ENCODE results near the gene SUB1. TPM values are rescaled to one million over a fixed set of nuclear protein-coding genes. Genes with fewer than 3 reads are reported as not detected.

SUB1 gene
- total RNA-seq, 4 donors from 2014 or later = 59.6 to 280 (median 134) TPM

DNA sequence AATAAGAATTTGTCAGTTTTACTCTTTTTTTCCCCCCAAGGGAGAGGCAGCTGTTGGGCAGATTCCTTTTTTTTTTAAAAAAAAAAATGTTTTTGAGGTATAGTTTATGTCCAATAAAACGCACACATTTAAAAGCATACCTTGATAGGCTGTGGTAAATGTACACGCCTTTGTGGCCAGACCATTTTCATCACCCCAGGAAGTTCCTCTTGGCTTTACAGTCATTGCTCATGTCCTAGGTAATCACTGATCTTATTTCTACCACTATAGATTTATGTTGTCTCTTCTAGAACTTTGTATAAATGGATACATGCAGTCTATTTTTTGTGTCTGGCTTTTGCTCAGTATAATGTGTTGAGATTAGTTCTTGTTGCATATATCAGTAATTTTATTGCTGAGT lies 9.8 kb downstream of the SUB1 start:
- peaks cover 0 to 37% (median 3%) of the 10 kb centered on the region in 3 donors for H3K4me1 ChIP-seq
- intact Hi-C loops (cut with DNase I) = no loop called here
- H3K9me3 ChIP-seq = no peaks in the 10 kb centered on the region
- 67 to 69% methylated on average over 2 of the region's 2 CpGs for WGBS, 2 donors
- no peaks in the 10 kb centered on the region for H3K27me3 ChIP-seq
- no peak overlapping the region for H3K4me3 ChIP-seq
- peaks cover 0 to 95% (median 22%) of the 10 kb centered on the region in 3 donors for H3K36me3 ChIP-seq
- DNase-seq = no peak
- no peak overlapping the region for H3K27ac ChIP-seq
- TF ChIP-seq, protein P1, sequence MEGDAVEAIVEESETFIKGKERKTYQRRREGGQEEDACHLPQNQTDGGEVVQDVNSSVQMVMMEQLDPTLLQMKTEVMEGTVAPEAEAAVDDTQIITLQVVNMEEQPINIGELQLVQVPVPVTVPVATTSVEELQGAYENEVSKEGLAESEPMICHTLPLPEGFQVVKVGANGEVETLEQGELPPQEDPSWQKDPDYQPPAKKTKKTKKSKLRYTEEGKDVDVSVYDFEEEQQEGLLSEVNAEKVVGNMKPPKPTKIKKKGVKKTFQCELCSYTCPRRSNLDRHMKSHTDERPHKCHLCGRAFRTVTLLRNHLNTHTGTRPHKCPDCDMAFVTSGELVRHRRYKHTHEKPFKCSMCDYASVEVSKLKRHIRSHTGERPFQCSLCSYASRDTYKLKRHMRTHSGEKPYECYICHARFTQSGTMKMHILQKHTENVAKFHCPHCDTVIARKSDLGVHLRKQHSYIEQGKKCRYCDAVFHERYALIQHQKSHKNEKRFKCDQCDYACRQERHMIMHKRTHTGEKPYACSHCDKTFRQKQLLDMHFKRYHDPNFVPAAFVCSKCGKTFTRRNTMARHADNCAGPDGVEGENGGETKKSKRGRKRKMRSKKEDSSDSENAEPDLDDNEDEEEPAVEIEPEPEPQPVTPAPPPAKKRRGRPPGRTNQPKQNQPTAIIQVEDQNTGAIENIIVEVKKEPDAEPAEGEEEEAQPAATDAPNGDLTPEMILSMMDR (IDR thresholded peaks at IDR 0.05) = no peak
- TF ChIP-seq POLR2A (IDR thresholded peaks at IDR 0.05) = no peak

DNA sequence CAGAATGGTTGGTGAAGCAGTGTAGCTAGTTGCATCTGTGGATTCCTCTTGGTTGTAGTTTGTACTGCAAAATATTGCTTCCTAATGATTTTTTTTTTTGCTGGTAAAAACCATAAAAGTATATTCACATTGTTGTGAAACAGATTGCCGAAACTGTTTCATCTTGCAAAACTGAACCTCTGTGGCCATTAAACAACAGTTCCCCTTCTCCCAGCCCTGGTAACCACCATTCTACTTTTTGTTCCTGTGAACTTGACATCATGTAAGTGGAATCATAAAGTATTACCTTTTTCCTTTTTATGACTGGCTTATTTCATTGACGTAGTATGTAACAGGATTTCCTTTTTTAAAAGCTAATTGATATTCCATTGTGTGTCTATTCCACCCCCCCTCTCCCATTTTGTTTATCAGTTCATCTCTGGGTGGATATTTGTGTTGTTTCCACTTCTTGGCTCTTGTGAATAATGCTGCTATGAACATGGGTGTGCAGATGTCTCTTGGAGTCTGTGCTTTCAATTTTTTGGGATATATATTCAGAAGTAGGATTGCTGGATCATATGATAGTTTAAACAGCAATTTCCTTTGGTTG lies 11.8 kb downstream of the SUB1 start:
- no peak for DNase-seq
- 34 to 55% methylated on average over 2 of the region's 2 CpGs for WGBS, 2 donors
- Histone ChIP-seq H3K4me3 (no peak overlapping the region), H3K27ac (no peak overlapping the region), H3K27me3 (no peaks in the 10 kb centered on the region), H3K4me1 (peaks cover 0 to 40% (median 6%) of the 10 kb centered on the region in 3 donors), H3K36me3 (peaks cover 0 to 99% (median 14%) of the 10 kb centered on the region in 3 donors), H3K9me3 (no peaks in the 10 kb centered on the region)
- TF ChIP-seq POLR2A (IDR thresholded peaks at IDR 0.05) = no peak
- TF ChIP-seq, protein P1 (IDR thresholded peaks at IDR 0.05) = no peak
- intact Hi-C loops (cut with DNase I) = no loop called here

DNA sequence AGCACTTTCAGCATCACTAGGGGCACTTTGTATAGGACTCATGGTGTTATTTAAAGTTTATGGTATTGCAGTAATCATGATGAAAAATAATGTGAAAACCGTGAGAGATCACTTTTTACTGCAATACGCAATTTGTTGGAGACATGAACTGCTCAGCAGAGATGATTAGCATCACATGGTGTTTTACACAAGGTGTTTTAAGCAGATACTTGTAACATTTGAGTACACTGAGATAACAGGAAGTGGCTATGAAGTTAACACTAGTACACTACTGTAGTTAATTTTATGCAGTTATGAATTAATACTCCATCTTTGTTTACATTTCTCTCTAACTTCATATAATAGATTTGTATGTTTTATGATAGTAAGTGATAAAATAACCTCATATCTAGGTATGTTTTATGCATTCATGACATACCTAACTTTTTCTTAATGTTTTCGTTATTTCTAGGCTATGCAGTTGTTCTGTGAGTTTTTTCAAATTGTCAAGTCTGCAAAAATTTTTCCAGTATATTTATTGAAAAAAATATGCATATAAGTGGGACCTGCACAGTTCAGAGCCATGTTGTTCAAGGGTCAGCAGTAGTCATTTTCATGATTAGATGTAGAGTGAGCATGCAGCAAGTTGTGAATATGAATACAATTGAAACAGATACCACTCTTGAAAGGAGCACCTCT lies 13.0 kb downstream of the SUB1 start:
- intact Hi-C loops (cut with DNase I) = no loop called here
- Histone ChIP-seq H3K27me3 (no peaks in the 10 kb centered on the region), H3K27ac (no peak overlapping the region), H3K4me3 (no peak overlapping the region), H3K36me3 (peaks cover 0 to 99% (median 9%) of the 10 kb centered on the region in 3 donors), H3K9me3 (no peaks in the 10 kb centered on the region), H3K4me1 (peaks cover 0 to 40% (median 6%) of the 10 kb centered on the region in 3 donors)
- no peak for DNase-seq
- no peak for TF ChIP-seq POLR2A (IDR thresholded peaks at IDR 0.05)
- TF ChIP-seq, protein P1 (IDR thresholded peaks at IDR 0.05) = no peak
- 66 to 80% methylated on average over 3 of the region's 3 CpGs for WGBS, 2 donors

DNA sequence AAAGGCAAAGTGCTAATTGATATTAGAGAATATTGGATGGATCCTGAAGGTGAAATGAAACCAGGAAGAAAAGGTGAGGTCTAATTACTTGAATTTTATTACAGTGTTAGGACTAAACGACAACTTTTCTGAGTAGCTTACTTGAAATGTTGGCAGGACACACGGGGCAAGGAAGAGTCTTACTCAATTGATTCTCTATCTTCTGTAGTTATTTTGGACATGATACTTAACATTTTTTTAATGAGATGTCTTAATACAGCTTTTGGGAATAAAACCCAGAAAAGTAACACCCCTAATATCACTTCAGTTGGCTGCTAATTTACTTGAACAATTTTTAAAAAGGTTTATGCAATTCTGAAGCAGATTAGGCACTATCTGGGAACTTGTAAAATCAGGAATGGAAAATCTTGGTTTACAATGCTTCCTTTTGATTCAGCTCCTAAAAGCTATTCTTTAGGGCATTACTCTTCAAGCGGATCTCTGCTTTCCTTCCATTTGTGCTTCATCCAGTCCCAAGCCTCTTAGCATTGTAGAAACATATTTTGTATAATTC lies 13.7 kb downstream of the SUB1 start:
- H3K27ac ChIP-seq = peak overlapping the region in 2 of 4 donors; percentile 11 to 18
- no peak for DNase-seq
- H3K36me3 ChIP-seq = peaks cover 0 to 99% (median 5%) of the 10 kb centered on the region in 3 donors
- H3K4me3 ChIP-seq = no peak overlapping the region
- H3K4me1 ChIP-seq = peaks cover 0 to 40% (median 6%) of the 10 kb centered on the region in 3 donors
- no peaks in the 10 kb centered on the region for H3K9me3 ChIP-seq
- TF ChIP-seq POLR2A (IDR thresholded peaks at IDR 0.05) = no peak
- TF ChIP-seq, protein P1 (IDR thresholded peaks at IDR 0.05) = no peak
- intact Hi-C loops (cut with DNase I) = no loop called here
- no peaks in the 10 kb centered on the region for H3K27me3 ChIP-seq
- 64 to 70% methylated on average over 3 of the region's 3 CpGs for WGBS, 2 donors

DNA sequence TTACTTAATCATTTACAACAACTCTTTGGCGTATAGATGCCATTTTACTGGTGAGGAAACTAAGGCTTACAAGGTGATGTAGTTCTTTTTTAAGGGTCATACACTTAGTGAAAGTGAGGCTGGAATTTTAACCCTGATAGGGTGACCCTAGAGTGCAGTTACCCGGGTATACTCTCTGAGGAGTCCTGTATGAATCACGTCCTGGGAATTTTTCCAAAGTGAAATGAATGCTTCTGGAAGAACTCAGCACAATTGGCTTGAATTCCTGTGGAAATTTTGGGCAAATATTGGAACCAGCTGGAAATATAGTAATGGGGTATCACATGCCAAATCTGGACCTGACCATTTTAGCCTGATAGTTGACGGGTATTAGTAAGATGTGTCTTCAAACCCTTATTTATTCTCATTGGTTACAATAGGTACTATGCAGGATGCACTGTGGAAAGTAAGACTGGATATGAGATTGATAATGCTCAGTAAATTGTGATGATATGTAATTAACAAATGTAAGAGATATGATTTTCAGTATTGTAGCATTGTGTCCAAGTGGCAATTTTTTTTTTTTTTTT lies 14.8 kb downstream of the SUB1 start:
- no peaks in the 10 kb centered on the region for H3K27me3 ChIP-seq
- H3K36me3 ChIP-seq = peaks cover 0 to 99% (median 3%) of the 10 kb centered on the region in 3 donors
- H3K4me1 ChIP-seq = peaks cover 0 to 40% (median 6%) of the 10 kb centered on the region in 3 donors
- DNase-seq = no peak
- intact Hi-C loops (cut with DNase I) = no loop called here
- 22 to 34% methylated on average over 4 of the region's 4 CpGs for whole genome bisulfite sequencing, 2 donors
- H3K4me3 ChIP-seq = no peak overlapping the region
- TF ChIP-seq, protein P1 (IDR thresholded peaks at IDR 0.05) = no peak
- TF ChIP-seq POLR2A (IDR thresholded peaks at IDR 0.05) = no peak
- H3K27ac ChIP-seq = peak overlapping the region in 3 of 4 donors; percentile 11 to 45 (median 18)
- H3K9me3 ChIP-seq = no peaks in the 10 kb centered on the region
